Stimulated activated CD4-positive, alpha-beta T cell treated with anti-CD3 and anti-CD28 coated beads, Interleukin-2, amount 100 ng/mL, for 48 hours (primary cell): ENCODE results near the gene BIRC5.
A peak's percentile ranks its signal among the peaks of the same experiment; 100 is the strongest.
"Not testable (repeated sequence)": the region's sequence is repeated elsewhere in the genome, so short reads cannot be mapped to it uniquely, and the experiment has no call there.

Source experiments
- DNase-seq, 2 donors: peaks; one replicate each; pipeline ENCODE4 v3.0.0-alpha.2; 2020

BIRC5 gene

GRCh38 chr17:78214016-78214705, at the start of gene BIRC5:
BIRC5 (plus strand) TSS chr17:78214253; CDS start chr17:78214317, 64 bp downstream.
- DNase-seq, result peak; percentile 93 to 96

DNA sequence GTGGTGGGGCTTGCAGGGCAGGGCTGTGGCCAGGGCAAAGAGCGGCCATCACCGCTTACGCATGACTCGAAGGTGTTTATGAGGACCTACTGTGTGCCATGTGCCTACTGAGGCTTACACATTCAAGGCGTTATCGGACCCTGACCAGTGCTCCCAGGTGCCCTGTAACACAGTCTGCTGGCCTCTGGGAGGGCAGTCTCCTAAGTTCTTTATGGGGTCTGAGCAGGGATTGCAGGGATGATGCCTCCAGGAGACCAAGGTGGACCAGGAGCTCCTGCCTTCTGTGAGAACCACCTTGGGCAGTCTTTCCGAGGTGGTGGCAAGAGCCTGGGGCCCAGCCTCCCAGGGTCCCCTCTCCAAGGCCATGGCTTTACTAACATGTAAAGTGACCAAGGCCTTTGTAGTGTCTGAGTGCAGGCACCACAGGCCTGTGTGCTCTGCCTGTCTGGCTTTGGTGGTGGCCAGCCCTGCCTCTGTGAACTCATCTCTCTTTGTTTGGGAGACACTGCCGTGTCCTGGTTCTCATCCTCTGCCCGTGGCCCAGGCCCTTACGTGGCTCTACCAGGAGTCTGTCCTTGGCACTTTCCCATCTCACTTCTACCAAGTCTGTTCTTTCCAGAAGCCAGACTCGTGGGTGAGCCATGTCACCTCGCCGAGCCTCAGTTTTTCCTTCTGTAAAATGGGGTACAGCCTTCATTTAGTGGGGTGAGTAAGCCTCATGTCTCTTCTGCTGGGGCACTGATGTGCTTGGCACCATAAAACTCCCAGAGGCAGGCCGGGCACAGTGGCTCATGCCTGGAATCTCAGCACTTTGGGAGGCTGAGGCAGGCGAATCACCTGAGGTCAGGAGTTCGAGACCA, 49.1 kb upstream of the BIRC5 start:
- DNase-seq, result no peak

- DNase-seq, result no peak
These were observed 47.6 kb upstream of the BIRC5 start for GRCh38 chr17:78166416-78166815.

- DNase-seq, result peak; percentile 83 to 92
These were observed 45.7 kb upstream of the BIRC5 start, which contains the start of gene SYNGR2 for GRCh38 chr17:78168242-78168902. SYNGR2 (plus strand) TSS chr17:78168581; CDS start chr17:78168617, 36 bp downstream.

DNA sequence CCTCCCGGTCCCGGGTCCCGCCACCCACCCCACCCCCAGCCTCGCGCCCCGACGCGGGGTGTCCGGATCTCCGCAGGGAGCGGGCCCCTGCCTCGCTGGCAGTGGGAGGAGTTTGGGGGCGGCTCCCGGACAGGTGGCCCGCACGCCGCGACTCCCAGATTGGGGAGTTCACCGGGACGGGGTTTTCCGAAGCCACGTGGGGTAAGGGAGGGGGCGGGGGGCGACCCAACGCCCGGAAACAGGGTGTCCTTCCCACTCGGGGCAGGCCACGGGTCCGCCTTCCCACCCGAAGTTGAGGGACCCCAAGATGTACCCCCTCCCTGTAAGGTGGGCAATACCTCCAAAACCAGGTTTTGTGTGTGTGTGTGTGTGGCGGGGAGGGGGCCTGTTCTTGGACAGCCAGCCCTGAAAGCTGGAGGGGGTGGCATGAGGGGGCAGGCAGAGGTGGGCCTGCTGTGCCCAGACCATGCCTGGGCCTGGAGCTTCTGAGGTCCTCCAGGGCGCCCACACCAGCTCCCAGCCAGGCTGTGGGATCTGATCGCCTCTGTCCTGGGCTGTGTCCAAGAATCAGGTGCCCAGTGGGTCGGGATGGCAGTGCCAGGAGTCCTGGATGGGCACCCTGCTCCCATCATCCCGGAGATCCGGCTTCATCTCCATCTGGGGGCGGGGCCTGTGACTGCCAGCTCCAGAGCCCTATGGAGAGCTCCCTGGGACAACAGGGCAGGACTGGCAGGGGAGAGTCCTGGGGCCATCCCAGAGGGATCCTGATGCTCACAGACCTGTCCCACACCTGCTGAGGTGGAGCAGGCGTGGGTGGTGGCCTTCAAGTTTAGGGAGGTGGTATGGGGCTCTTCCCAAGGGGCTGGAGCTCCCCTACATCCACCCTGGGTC, 44.9 kb upstream of the BIRC5 start:
- peak in 1 of 2 donors; percentile 45 for DNase-seq

- DNase-seq, result no peak
These were observed 43.1 kb upstream of the BIRC5 start for GRCh38 chr17:78170692-78171590.

DNA sequence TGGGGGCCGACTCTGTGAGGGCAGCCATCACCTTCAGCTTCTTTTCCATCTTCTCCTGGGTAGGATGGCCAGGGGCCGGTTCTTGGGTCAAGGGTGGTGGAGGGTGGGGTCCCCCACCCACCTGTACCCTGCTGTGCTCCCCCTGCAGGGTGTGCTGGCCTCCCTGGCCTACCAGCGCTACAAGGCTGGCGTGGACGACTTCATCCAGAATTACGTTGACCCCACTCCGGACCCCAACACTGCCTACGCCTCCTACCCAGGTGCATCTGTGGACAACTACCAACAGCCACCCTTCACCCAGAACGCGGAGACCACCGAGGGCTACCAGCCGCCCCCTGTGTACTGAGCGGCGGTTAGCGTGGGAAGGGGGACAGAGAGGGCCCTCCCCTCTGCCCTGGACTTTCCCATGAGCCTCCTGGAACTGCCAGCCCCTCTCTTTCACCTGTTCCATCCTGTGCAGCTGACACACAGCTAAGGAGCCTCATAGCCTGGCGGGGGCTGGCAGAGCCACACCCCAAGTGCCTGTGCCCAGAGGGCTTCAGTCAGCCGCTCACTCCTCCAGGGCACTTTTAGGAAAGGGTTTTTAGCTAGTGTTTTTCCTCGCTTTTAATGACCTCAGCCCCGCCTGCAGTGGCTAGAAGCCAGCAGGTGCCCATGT, 42.3 kb upstream of the BIRC5 start:
- DNase-seq, result not testable (repeated sequence)

DNA sequence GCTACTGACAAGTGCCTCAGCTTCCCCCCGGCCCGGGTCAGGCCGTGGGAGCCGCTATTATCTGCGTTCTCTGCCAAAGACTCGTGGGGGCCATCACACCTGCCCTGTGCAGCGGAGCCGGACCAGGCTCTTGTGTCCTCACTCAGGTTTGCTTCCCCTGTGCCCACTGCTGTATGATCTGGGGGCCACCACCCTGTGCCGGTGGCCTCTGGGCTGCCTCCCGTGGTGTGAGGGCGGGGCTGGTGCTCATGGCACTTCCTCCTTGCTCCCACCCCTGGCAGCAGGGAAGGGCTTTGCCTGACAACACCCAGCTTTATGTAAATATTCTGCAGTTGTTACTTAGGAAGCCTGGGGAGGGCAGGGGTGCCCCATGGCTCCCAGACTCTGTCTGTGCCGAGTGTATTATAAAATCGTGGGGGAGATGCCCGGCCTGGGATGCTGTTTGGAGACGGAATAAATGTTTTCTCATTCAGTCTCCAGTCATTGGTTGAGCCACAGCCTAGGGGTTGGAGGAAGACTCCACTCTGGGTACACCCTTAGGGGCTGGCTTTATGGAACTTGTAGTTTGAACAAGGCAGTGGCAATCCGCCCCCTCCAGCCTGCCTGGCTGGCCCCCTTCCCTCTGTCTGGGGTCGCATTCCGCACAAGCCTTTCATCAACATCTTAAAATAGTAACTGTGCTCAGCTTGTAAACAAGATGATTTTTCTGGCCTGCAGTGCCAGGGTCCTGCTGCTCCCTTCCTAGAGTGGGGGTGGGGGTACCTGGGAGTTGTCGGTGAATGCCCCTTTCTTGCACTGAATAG, 41.6 kb upstream of the BIRC5 start:
- no peak for DNase-seq

GRCh38 chr17:78173097-78173715, 40.8 kb upstream of the BIRC5 start:
- DNase-seq, result no peak

DNA sequence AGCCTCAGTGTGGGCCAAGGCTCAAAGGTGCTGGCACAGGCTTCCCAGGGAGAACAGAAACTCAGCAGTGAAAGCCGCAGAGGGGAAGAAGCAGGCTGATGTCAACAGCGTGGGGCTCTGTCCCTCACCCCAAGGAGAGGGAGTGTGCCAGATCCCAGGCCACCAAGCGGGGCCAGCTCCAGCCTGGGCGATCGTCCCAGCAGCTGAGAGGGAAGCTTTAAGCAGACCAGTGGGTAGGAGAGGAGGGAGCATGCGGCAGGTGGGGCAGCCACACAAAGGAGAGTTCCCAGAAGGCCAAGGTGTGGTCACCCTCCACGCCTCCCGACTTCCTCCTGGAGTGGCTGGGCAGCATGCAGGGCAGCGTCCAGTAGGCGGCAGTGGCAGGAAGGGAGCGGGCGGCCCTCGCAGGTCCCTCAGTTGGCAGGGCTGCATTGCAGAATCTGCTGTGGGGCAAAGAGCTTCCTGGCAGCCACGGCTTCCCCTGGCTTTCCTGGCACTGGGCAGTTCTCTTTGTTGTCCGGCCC, 39.6 kb upstream of the BIRC5 start:
- no peak for DNase-seq

GRCh38 chr17:78174870-78175642, 39.0 kb upstream of the BIRC5 start:
- DNase-seq, result no peak

DNA sequence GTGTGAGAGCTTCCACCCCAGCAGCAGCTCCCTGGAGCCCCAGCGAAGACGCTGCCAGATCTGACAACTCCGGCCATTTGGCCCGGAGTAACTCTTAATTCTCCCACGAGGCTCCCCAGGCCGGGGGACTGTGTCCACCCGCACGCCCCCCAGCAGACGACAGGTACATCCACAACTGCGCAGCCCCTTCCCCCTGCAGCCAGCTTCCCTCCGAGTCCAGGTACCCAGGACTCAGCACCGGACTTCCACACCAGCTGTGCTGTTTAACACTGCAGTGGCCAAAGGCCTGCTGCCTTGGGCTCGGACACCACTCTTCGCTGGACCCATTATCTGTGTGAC, 38.4 kb upstream of the BIRC5 start:
- DNase-seq, result no peak

GRCh38 chr17:78176548-78177025, 37.5 kb upstream of the BIRC5 start:
- DNase-seq, result peak; percentile 74 to 76

DNA sequence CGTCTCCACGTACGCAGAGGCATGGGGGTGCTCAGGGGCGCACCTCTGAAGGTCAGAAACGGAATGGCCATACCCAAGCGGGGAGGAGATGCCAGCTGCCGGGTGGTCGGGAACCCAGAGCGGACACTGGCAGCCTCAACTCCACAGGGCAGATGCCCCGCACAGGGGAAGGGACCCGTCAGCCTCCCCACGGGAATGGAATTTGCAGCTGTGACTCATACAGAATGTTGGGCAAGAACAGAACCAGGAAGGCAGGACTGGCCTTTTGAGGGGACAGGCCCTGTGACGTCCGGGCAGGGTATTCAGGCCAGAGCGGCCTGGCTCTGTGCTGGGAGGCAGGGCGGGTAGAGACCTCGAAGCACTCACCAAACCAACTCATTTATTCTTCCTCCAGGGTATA, 34.7 kb upstream of the BIRC5 start:
- no peak for DNase-seq

GRCh38 chr17:78180083-78180482, 34.0 kb upstream of the BIRC5 start:
- no peak for DNase-seq

- DNase-seq, result no peak
These were observed 33.5 kb upstream of the BIRC5 start for GRCh38 chr17:78180508-78180907.

- DNase-seq, result no peak
These were observed 31.5 kb upstream of the BIRC5 start for GRCh38 chr17:78182504-78182903.

- no peak for DNase-seq
These were observed 30.1 kb upstream of the BIRC5 start for GRCh38 chr17:78183916-78184315.
